Measurements from ENCODE around the gene GNG2. TPM values are rescaled to one million over a fixed set of nuclear protein-coding genes. Genes with fewer than 3 reads are reported as not detected.

GNG2 gene
- total RNA-seq, 1 donor from 2014 or later, result 245 TPM

DNA sequence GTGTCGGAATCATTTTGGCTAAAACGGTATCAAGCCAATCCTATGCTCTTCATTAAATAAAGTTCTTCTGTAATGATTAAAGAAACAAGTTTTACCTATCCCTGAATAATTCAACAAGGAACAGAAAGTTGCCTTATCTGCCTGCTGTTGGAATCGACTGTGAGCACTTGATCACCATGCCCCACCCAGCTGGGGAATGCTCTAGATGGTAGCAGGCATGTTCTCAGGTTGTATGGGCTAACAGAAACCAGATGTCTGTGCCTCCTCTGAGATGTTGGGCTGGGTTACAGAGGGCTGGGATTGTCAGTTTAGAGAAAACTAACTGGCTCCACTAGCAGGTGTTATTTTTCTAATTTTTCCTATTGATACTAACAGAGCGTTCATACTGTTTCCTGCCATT lies 157.8 kb downstream of the GNG2 start:
- Mint-ChIP-seq H3K36me3 (ENCODE audit: unreplicated experiment) (peaks cover 5% of the 10 kb centered on the region), H3K27ac (ENCODE audit: unreplicated experiment) (no peak overlapping the region), H3K9me3 (ENCODE audit: unreplicated experiment) (peaks cover 10% of the 10 kb centered on the region), H3K4me1 (ENCODE audit: low read depth, unreplicated experiment) (peaks cover 46% of the 10 kb centered on the region), H3K27me3 (ENCODE audit: unreplicated experiment) (peaks cover 11% of the 10 kb centered on the region), H3K4me3 (ENCODE audit: unreplicated experiment) (no peak overlapping the region)
- no peak for DNase-seq
- TF ChIP-seq, protein P1, sequence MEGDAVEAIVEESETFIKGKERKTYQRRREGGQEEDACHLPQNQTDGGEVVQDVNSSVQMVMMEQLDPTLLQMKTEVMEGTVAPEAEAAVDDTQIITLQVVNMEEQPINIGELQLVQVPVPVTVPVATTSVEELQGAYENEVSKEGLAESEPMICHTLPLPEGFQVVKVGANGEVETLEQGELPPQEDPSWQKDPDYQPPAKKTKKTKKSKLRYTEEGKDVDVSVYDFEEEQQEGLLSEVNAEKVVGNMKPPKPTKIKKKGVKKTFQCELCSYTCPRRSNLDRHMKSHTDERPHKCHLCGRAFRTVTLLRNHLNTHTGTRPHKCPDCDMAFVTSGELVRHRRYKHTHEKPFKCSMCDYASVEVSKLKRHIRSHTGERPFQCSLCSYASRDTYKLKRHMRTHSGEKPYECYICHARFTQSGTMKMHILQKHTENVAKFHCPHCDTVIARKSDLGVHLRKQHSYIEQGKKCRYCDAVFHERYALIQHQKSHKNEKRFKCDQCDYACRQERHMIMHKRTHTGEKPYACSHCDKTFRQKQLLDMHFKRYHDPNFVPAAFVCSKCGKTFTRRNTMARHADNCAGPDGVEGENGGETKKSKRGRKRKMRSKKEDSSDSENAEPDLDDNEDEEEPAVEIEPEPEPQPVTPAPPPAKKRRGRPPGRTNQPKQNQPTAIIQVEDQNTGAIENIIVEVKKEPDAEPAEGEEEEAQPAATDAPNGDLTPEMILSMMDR (IDR thresholded peaks at IDR 0.05; ENCODE audit: partially characterized antibody, unreplicated experiment), result no peak

DNA sequence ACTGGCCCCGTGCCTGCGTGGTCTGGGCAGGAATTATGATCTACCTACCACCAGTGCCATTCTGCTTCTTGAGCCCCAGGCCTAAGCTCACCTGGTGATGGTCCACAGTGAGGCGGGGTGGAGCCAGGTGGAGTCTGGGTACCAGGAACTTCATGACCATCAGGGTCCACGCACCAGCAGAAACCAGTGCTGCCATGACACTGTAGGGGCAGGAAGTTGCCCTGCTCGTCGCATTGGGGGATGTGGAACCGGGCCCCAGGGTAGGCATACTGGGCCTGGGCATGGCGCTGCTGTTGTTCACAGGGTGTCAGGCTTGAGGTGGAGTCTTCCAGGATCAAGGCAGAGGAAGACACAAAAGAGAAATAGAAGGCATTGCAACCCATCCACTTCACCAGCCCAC lies 158.6 kb downstream of the GNG2 start:
- peaks cover 39% of the 10 kb centered on the region for H3K4me1 Mint-ChIP-seq (ENCODE audit: low read depth, unreplicated experiment)
- H3K4me3 Mint-ChIP-seq (ENCODE audit: unreplicated experiment), result no peak overlapping the region
- H3K36me3 Mint-ChIP-seq (ENCODE audit: unreplicated experiment), result peaks cover 5% of the 10 kb centered on the region
- H3K27ac Mint-ChIP-seq (ENCODE audit: unreplicated experiment), result no peak overlapping the region
- peaks cover 11% of the 10 kb centered on the region for H3K27me3 Mint-ChIP-seq (ENCODE audit: unreplicated experiment)
- TF ChIP-seq, protein P1 (IDR thresholded peaks at IDR 0.05; ENCODE audit: partially characterized antibody, unreplicated experiment), result no peak
- no peak for DNase-seq
- peaks cover 7% of the 10 kb centered on the region for H3K9me3 Mint-ChIP-seq (ENCODE audit: unreplicated experiment)

Other genes with a start within 250 kb of the GNG2 start
- gene FRMD6, start 208.7 kb upstream of the GNG2 start, total RNA-seq (ENCODE audit: unreplicated experiment), result 16.9 TPM
- 178 TPM for gene RTRAF, start 128.9 kb downstream of the GNG2 start, total RNA-seq (ENCODE audit: unreplicated experiment)
- 2.6 TPM for gene NID2, start 208.4 kb downstream of the GNG2 start, total RNA-seq (ENCODE audit: unreplicated experiment)

All from glutamatergic neuron (in vitro differentiated cells).